ENCODE measurements around the gene GIMAP8. TPM values are rescaled to one million over a fixed set of nuclear protein-coding genes. Genes with fewer than 3 reads are reported as not detected.

GIMAP8 gene
- total and polyA plus RNA-seq, 4 experiments from 2014 or later, result 9.8 to 62.5 (median 49.5) TPM

DNA sequence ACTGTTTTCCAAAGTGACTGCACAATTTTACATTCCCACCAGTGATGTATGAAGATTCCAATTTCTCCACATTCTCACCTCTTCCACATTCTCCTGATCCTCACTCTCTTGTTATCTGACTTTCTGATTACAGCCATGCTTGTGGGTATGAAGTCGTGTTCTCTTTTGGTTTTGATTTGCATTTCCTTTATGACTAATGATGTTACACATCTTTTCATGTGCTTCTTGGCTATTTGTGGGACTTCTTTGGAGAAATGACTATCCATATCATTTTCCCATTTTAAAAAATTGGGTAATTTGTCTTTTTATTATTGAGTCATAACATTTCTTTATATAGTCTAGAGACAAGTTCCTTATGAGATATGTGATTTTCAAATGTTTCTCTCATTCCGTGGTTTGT is 10.5 kb upstream of the GIMAP8 start:
- Mint-ChIP-seq H3K4me1 (peaks cover 9 to 18% (median 13%) of the 10 kb centered on the region in 4 donors), H3K27me3 (no peaks in the 10 kb centered on the region), H3K9me3 (peaks cover 0 to 14% (median 10%) of the 10 kb centered on the region in 8 donors), H3K27ac (peak overlapping the region in 5 of 7 donors; percentile 0 to 30 (median 10)), H3K36me3 (no peaks in the 10 kb centered on the region), H3K4me3 (peak overlapping the region in 5 of 8 donors; percentile 0 to 22 (median 0))
- intact Hi-C loops (cut with micrococcal nuclease), result no loop called here
- peaks cover 5% of the 10 kb centered on the region for H3K4me1 ChIP-seq (ENCODE audit: insufficient read depth, low read length)
- POLR2A ChIA-PET (ENCODE audit: partially characterized antibody), result no interaction called here
- H3K27ac ChIP-seq (ENCODE audit: low read depth, low read length), result no peak overlapping the region
- no peaks in the 10 kb centered on the region for H3K27me3 ChIP-seq (ENCODE audit: insufficient read depth, low read length)
- no peak overlapping the region for H3K4me3 ChIP-seq (ENCODE audit: low read length in 2 of 2)
- CTCF ChIA-PET (ENCODE audit: partially characterized antibody), result interaction anchor here (0.6 to 1.1 kb wide), 2 partner anchors 154 to 316 kb away, joined by 3 read pairs; no protein-coding TSS in a partner anchor
- DNase-seq, result peak in 1 of 5 donors; percentile 15
- no peaks in the 10 kb centered on the region for H3K36me3 ChIP-seq (ENCODE audit: insufficient read depth, low read length)
- H3K9me3 ChIP-seq (ENCODE audit: control insufficient read depth in 1 of 2, low read length in 2 of 2), result no peaks in the 10 kb centered on the region

DNA sequence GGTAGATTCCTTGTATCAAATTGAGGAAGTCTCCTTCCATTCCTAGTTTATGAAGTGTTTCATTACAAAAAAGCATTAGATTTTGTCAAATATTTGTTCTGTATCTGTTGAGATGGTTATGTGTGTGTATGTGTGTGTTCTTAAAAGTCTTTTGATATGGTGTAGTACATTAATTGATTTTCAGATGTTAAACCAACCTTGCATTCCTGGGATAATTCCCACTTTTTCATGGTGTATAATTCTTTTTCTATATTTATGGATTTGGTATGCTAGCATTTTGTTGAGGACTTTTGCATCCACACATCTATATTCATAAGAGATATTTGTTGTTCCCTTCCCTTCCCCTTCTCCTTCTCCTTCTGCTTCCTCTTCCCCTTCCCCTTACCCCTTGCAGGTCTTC is 8.9 kb upstream of the GIMAP8 start:
- intact Hi-C loops (cut with micrococcal nuclease), result no loop called here
- Mint-ChIP-seq H3K4me3 (no peak overlapping the region), H3K4me1 (peaks cover 12 to 24% (median 16%) of the 10 kb centered on the region in 4 donors), H3K9me3 (peaks cover 0 to 14% (median 10%) of the 10 kb centered on the region in 8 donors), H3K27me3 (no peaks in the 10 kb centered on the region), H3K27ac (peak overlapping the region in 1 of 7 donors; percentile 22), H3K36me3 (no peaks in the 10 kb centered on the region)
- ChIA-PET POLR2A (ENCODE audit: partially characterized antibody) (no interaction called here), CTCF (ENCODE audit: partially characterized antibody) (no interaction called here)
- no peak for DNase-seq
- peaks cover 11% of the 10 kb centered on the region for H3K4me1 ChIP-seq (ENCODE audit: insufficient read depth, low read length)
- H3K36me3 ChIP-seq (ENCODE audit: insufficient read depth, low read length), result no peaks in the 10 kb centered on the region
- no peaks in the 10 kb centered on the region for H3K9me3 ChIP-seq (ENCODE audit: control insufficient read depth in 1 of 2, low read length in 2 of 2)
- no peaks in the 10 kb centered on the region for H3K27me3 ChIP-seq (ENCODE audit: insufficient read depth, low read length)
- no peak overlapping the region for H3K27ac ChIP-seq (ENCODE audit: low read depth, low read length)
- no peak overlapping the region for H3K4me3 ChIP-seq (ENCODE audit: low read length in 2 of 2)

DNA sequence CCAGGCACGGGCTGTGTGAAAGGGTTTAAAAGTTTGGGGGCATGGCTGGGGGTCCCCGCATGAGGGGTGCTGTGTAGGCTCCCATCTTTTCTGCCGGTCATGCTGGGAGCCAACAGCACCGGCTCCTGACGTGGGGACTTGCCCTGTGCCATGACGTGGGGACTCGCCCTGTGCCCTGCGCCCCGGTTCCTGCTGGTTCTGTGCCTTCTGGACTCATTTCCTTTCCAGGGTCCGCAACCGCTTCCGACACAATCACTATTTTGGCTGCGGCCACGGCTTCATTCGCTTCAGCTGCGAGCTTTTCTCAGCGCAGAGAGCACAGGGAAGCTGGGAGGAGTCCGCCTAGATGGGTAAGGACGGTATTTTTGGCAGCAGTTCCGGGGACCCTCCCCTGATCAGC is 7.6 kb upstream of the GIMAP8 start:
- Mint-ChIP-seq H3K4me1 (peaks cover 18 to 37% (median 26%) of the 10 kb centered on the region in 4 donors), H3K36me3 (no peaks in the 10 kb centered on the region), H3K9me3 (peaks cover 0 to 14% (median 10%) of the 10 kb centered on the region in 8 donors), H3K27ac (no peak overlapping the region), H3K4me3 (no peak overlapping the region), H3K27me3 (no peaks in the 10 kb centered on the region)
- Histone ChIP-seq H3K27me3 (ENCODE audit: insufficient read depth, low read length) (no peaks in the 10 kb centered on the region), H3K9me3 (ENCODE audit: control insufficient read depth in 1 of 2, low read length in 2 of 2) (no peaks in the 10 kb centered on the region), H3K27ac (ENCODE audit: low read depth, low read length) (no peak overlapping the region), H3K36me3 (ENCODE audit: insufficient read depth, low read length) (no peaks in the 10 kb centered on the region), H3K4me3 (ENCODE audit: low read length in 2 of 2) (no peak overlapping the region), H3K4me1 (ENCODE audit: insufficient read depth, low read length) (peaks cover 24% of the 10 kb centered on the region)
- POLR2A ChIA-PET (ENCODE audit: partially characterized antibody), result interaction anchor here (1.0 to 1.4 kb wide), 2 partner anchors 125 to 313 kb away, joined by 3 to 5 read pairs; no protein-coding TSS in a partner anchor
- CTCF ChIA-PET (ENCODE audit: partially characterized antibody), result no interaction called here
- no peak for DNase-seq
- intact Hi-C loops (cut with micrococcal nuclease), result no loop called here

DNA sequence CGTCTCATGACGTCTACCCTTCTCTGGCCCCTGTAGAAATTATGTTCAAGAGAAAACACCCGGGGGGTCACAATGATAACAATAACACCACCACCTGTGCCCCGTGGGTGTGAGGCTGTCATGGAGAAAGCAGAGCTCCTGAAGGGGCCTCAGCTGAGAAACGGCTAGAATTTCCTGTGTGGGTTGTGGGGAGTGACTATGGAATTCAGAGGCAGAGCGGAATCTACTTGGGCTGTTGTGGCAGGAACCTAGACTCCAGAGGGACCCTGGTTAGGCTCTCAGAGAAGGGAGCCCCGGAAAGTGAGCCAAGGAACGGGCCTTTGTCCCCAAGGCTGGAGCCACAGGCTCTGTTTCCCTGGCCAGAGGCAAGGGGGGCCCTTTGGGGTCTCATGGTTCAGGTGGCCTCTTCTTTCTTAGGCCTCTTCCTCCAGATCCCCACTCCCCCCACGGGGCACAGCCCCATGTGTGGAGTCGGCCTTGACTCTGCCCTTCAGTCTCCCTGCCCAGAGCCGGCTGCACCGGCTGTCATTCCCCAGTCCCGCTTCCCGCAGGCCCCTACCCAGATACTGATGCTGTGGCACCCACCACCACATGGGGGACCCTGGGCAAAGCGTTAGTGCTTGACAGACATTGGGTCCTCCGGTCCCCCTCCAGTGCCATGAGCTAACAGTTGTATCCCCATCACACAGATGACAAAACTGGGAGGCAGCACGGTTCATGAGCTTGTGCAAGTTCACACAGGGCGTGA is 6.5 kb upstream of the GIMAP8 start:
- Mint-ChIP-seq H3K4me1 (peaks cover 28 to 44% (median 36%) of the 10 kb centered on the region in 4 donors), H3K36me3 (no peaks in the 10 kb centered on the region), H3K4me3 (no peak overlapping the region), H3K27ac (peak overlapping the region in 1 of 7 donors; percentile 63), H3K27me3 (no peaks in the 10 kb centered on the region), H3K9me3 (peaks cover 0 to 14% (median 10%) of the 10 kb centered on the region in 8 donors)
- DNase-seq, result no peak
- ChIA-PET POLR2A (ENCODE audit: partially characterized antibody) (interaction anchor here (1.0 to 31.1 kb wide), 4 partner anchors 30 to 312 kb away, joined by 3 to 1079 read pairs (median 519); partner anchors contain the start of gene GIMAP7), CTCF (ENCODE audit: partially characterized antibody) (no interaction called here)
- no peak overlapping the region for H3K4me3 ChIP-seq (ENCODE audit: low read length in 2 of 2)
- H3K4me1 ChIP-seq (ENCODE audit: insufficient read depth, low read length), result peaks cover 34% of the 10 kb centered on the region
- no peaks in the 10 kb centered on the region for H3K36me3 ChIP-seq (ENCODE audit: insufficient read depth, low read length)
- H3K9me3 ChIP-seq (ENCODE audit: control insufficient read depth in 1 of 2, low read length in 2 of 2), result no peaks in the 10 kb centered on the region
- intact Hi-C loops (cut with micrococcal nuclease), result no loop called here
- H3K27ac ChIP-seq (ENCODE audit: low read depth, low read length), result no peak overlapping the region
- no peaks in the 10 kb centered on the region for H3K27me3 ChIP-seq (ENCODE audit: insufficient read depth, low read length)

DNA sequence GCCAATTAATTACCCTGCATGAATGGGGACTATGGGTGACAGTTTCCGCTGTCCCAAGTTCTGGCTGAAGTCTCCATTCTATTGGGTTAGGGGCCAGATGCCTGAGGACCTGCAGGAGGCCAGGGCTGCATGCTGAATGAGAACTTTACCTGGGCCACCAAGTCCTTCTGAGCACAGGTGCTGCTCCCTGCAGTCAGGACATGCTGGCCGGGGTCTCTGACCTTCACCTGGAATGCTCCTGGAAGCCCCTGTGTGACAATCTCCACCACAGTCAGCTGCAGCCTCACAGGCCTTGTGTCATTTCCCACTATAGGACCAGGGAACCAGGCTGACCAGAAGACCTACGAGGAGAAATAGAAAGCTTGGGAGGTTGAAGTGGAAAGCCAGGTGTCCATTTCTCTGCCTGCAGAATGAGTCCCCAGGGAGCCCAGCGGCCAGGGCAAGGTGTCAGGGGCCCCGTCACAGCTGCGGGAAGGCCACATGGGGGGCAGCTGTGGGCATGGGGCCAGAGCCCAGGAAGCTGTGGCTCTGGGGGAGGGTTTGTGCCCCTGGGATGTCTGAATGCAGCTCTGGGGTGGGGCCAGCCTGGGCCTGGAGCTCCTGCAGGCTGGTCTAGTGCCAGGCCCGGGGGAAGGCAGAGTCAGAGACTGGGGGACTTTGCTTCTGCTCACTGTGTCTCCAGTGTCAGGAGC is 5.6 kb upstream of the GIMAP8 start:
- Histone ChIP-seq H3K4me1 (ENCODE audit: insufficient read depth, low read length) (peaks cover 42% of the 10 kb centered on the region), H3K27ac (ENCODE audit: low read depth, low read length) (no peak overlapping the region), H3K4me3 (ENCODE audit: low read length in 2 of 2) (no peak overlapping the region), H3K9me3 (ENCODE audit: control insufficient read depth in 1 of 2, low read length in 2 of 2) (no peaks in the 10 kb centered on the region), H3K27me3 (ENCODE audit: insufficient read depth, low read length) (no peaks in the 10 kb centered on the region), H3K36me3 (ENCODE audit: insufficient read depth, low read length) (no peaks in the 10 kb centered on the region)
- H3K4me3 Mint-ChIP-seq, result no peak overlapping the region
- ChIA-PET POLR2A (ENCODE audit: partially characterized antibody) (interaction anchor here (1.0 to 31.1 kb wide), 10 partner anchors 11 to 311 kb away, joined by 3 to 1079 read pairs (median 118); partner anchors contain the start of genes GIMAP1, GIMAP2, GIMAP4 and GIMAP5), CTCF (ENCODE audit: partially characterized antibody) (interaction anchor here (1.1 to 8.1 kb wide), 6 partner anchors 39 to 334 kb away, joined by 3 to 107 read pairs (median 4); partner anchors contain the start of genes GIMAP2 and GIMAP4)
- H3K27me3 Mint-ChIP-seq, result no peaks in the 10 kb centered on the region
- no peak for DNase-seq
- H3K27ac Mint-ChIP-seq, result no peak overlapping the region
- H3K4me1 Mint-ChIP-seq, result peaks cover 31 to 44% (median 39%) of the 10 kb centered on the region in 4 donors
- peaks cover 0 to 14% (median 10%) of the 10 kb centered on the region in 8 donors for H3K9me3 Mint-ChIP-seq
- intact Hi-C loops (cut with micrococcal nuclease), result no loop called here
- no peaks in the 10 kb centered on the region for H3K36me3 Mint-ChIP-seq

DNA sequence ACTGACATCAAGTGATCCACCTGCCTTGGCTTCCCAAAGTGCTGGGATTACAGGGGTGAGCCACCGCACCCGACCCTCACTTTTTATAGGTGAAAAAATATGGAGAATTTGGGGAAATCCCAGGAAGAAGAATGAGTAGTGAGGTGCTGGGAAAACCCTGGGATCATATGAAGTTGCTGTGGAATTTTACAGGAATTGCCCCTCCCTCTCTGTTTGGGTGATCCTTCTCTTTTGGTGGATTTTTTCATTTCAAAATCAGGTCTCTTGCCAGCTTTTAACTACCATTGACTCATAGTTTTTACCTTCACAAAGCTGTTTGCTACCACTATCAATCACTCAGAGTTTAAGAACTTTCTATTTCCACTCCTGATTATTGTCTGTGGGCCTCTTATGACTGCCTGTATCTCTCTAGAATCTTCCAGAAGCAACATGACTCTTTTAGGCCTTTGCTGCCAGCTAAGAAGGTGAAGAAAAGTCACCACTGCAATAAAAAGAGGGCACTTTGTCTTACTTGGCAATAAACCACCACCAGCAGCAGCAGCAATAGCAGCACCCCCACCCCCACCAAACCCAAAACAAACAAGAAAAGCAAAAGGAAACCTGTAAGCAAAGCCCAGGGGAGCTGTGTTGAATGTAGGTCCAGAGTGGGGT is 4.0 kb upstream of the GIMAP8 start:
- H3K4me1 Mint-ChIP-seq, result peaks cover 30 to 50% (median 39%) of the 10 kb centered on the region in 4 donors
- peaks cover 0 to 12% (median 7%) of the 10 kb centered on the region in 8 donors for H3K9me3 Mint-ChIP-seq
- peaks cover 0 to 13% of the 10 kb centered on the region in 2 donors for H3K36me3 Mint-ChIP-seq
- CTCF ChIA-PET (ENCODE audit: partially characterized antibody), result interaction anchor here (1.1 to 10.5 kb wide), 13 partner anchors 33 to 332 kb away, joined by 3 to 146 read pairs (median 4); partner anchors contain the start of genes GIMAP2, GIMAP4, GIMAP6 and GIMAP7
- H3K36me3 ChIP-seq (ENCODE audit: insufficient read depth, low read length), result no peaks in the 10 kb centered on the region
- peak overlapping the region; percentile 84 to 97 (median 92) for H3K27ac Mint-ChIP-seq
- no peaks in the 10 kb centered on the region for H3K27me3 Mint-ChIP-seq
- no peaks in the 10 kb centered on the region for H3K9me3 ChIP-seq (ENCODE audit: control insufficient read depth in 1 of 2, low read length in 2 of 2)
- no peak overlapping the region for H3K27ac ChIP-seq (ENCODE audit: low read depth, low read length)
- H3K4me1 ChIP-seq (ENCODE audit: insufficient read depth, low read length), result peaks cover 44% of the 10 kb centered on the region
- H3K4me3 Mint-ChIP-seq, result peak overlapping the region; percentile 25 to 100 (median 56)
- intact Hi-C loops (cut with micrococcal nuclease), result no loop called here
- no peak overlapping the region for H3K4me3 ChIP-seq (ENCODE audit: low read length in 2 of 2)
- DNase-seq, result peak in 3 of 5 donors; percentile 18 to 36 (median 21)
- no peaks in the 10 kb centered on the region for H3K27me3 ChIP-seq (ENCODE audit: insufficient read depth, low read length)
- POLR2A ChIA-PET (ENCODE audit: partially characterized antibody), result interaction anchor here (0.5 to 31.1 kb wide), 17 partner anchors 27 to 310 kb away, joined by 3 to 1079 read pairs (median 5); partner anchors contain the start of genes GIMAP1, GIMAP2, GIMAP4 and GIMAP5

All from CD4-positive, alpha-beta memory T cell (primary cell).